CD4-positive, alpha-beta T cell (primary cell): Measurements from ENCODE around the gene PLCB1. TPM values are rescaled to one million over a fixed set of nuclear protein-coding genes. Genes with fewer than 3 reads are reported as not detected.

Experiments used
- ATAC-seq: fragments of 200-7000 bp; cut with Tn5 transposase; one replicate; pipeline ENCODE4 v1.10.0; 2022; ENCODE audit warnings: mild to moderate bottlenecking; ENCODE audit not compliant: poor library complexity
- CTCF ChIA-PET: fragments of 350-600 bp; sonication (Branson Sonifier 250); formaldehyde crosslinking; loops from one replicate; lab custom pipeline; 2021; ENCODE audit warnings: antibody characterized with exemption, inconsistent platforms; lab: Charles Lee
- POLR2A ChIA-PET: fragments of 350-600 bp; sonication (Branson Sonifier 250); formaldehyde crosslinking; loops from one replicate; lab custom pipeline; 2021; ENCODE audit warnings: antibody characterized with exemption, inconsistent platforms; lab: Charles Lee
- DNase-seq, 14 experiments: peaks; one replicate each; pipeline ENCODE4 v3.0.0-alpha.2; 2013 to 2020; ENCODE audit warnings: mixed read lengths in 2 of 14
- H3K27ac ChIP-seq, 2 donors: one replicate each; pipeline versions ENCODE4 v1.5.1 to v1.7.0; 2013; ENCODE audit warnings: low read length in 2 of 2, low read depth in 1 of 2, mild to moderate bottlenecking in 1 of 2
- H3K27me3 ChIP-seq, 2 experiments: 1 replicate in 1 of 2; 2 replicates in 1 of 2; pipeline versions ENCODE4 v1.6.1 to v1.7.0; 2013; ENCODE audit warnings: low read length in 2 of 2, control low read depth in 1 of 2, mild to moderate bottlenecking in 1 of 2, moderate library complexity in 1 of 2; ENCODE audit not compliant: insufficient read depth in 2 of 2, control insufficient read depth in 1 of 2
- H3K36me3 ChIP-seq: one replicate; pipeline ENCODE4 v1.6.1; 2013; ENCODE audit warnings: low read length, control low read depth; ENCODE audit not compliant: insufficient read depth
- H3K4me1 ChIP-seq: one replicate; pipeline ENCODE4 v1.6.1; 2013; ENCODE audit warnings: low read length, control low read depth; ENCODE audit not compliant: insufficient read depth
- H3K4me3 ChIP-seq: one replicate; pipeline ENCODE4 v1.5.1; 2013; ENCODE audit warnings: mild to moderate bottlenecking, low read length, moderate library complexity
- H3K9me3 ChIP-seq, 2 experiments: 1 replicate in 1 of 2; 2 replicates in 1 of 2; pipeline versions ENCODE4 v1.6.1 to v1.7.0; 2013; ENCODE audit warnings: low read length in 2 of 2, mild to moderate bottlenecking in 2 of 2, control low read depth in 1 of 2, moderate library complexity in 1 of 2; ENCODE audit not compliant: control insufficient read depth in 1 of 2, insufficient read depth in 1 of 2
- H3K27ac Mint-ChIP-seq: one replicate; pipeline ENCODE4 v1.8.0; 2020; ENCODE audit warnings: mixed read lengths
- H3K27me3 Mint-ChIP-seq: one replicate; pipeline ENCODE4 v1.8.0; 2021; ENCODE audit warnings: mixed read lengths
- H3K36me3 Mint-ChIP-seq: one replicate; pipeline ENCODE4 v1.8.0; 2021; ENCODE audit warnings: low read depth, mixed read lengths
- H3K4me1 Mint-ChIP-seq: one replicate; pipeline ENCODE4 v1.8.0; 2021; ENCODE audit warnings: low read depth, mixed read lengths
- H3K4me3 Mint-ChIP-seq: one replicate; pipeline ENCODE4 v1.8.0; 2020; ENCODE audit warnings: mild to moderate bottlenecking, mixed read lengths
- H3K9me3 Mint-ChIP-seq: one replicate; pipeline ENCODE4 v1.8.0; 2020; ENCODE audit warnings: mixed read lengths
- intact Hi-C, 2 experiments: fragments of 100-400 bp; cut with DNase I in 1 of 2; cut with micrococcal nuclease in 1 of 2; formaldehyde crosslinking; loops; one replicate each; pipeline versions ENCODE4 v1.15.1 to v1.9.0; 2023 to 2025; cut with DNase I, micrococcal nuclease
- total RNA-seq, 174 experiments: library from RNA in 2 of 174; stranded (reverse) in 2 of 174; gene quantifications; one replicate each; pipeline ENCODE4 v1.2.3 and lab custom pipeline; 2021 to 2026
- TF ChIP-seq, protein P1 (sequence below): fragments of 200-600 bp; IDR thresholded peaks from one replicate; pipeline ENCODE4 v1.8.0; 2022; ENCODE audit warnings: antibody characterized with exemption, mild to moderate bottlenecking

Gene PLCB1
- total RNA-seq, 2 experiments from 2014 or later: 3.8 to 5.6 TPM

DNA sequence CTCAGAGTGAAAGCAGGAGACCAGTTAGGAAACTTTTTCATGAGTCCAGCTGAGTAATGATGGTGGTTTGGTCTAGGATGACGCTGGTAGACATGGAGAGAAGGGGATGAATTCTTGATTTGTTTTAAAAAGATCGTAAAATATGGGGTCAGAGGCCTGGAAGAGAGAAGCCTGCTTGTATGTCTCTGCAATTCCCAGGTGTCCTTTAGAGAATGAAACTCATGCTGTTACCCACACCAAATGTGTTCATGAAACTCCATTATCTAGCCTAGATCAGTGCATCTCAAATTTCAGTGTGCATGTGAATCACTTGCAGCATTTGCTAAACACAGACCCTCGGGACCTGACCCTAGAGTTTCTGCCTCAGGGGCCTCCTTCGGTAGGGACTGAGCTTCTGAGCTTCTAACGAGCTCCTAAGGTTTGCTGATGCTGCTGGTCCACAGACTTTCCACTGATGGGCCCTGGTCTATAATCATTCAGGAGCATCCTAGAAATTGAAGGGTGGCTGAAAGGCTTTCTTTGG, 634.9 kb downstream of the PLCB1 start:
- no peak overlapping the region for H3K27ac Mint-ChIP-seq
- CTCF ChIA-PET: no interaction called here
- ATAC-seq: no peak

DNA sequence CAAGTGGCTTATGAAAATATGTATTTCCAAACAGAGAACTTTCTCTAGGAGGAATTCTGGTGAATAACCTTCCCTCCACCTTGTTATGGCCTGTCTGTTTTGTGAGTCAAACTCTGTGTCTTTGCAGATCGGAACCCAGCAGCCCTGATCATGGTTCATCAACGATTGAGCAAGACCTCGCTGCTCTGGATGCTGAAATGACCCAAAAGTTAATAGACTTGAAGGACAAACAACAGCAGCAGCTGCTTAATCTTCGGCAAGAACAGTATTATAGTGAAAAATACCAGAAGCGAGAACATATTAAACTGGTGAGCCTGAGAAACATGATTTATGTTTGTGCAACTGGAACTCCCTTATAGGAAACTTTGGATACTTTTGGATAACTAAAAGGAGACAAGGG, 642.3 kb downstream of the PLCB1 start:
- H3K4me3 Mint-ChIP-seq: no peak overlapping the region
- Histone ChIP-seq H3K4me1 (no peaks in the 10 kb centered on the region), H3K27me3 (no peaks in the 10 kb centered on the region), H3K27ac (no peak overlapping the region), H3K36me3 (no peaks in the 10 kb centered on the region), H3K4me3 (no peak overlapping the region), H3K9me3 (no peaks in the 10 kb centered on the region)
- H3K27me3 Mint-ChIP-seq: no peaks in the 10 kb centered on the region
- H3K27ac Mint-ChIP-seq: no peak overlapping the region
- ChIA-PET POLR2A (no interaction called here), CTCF (no interaction called here)
- no peaks in the 10 kb centered on the region for H3K36me3 Mint-ChIP-seq
- H3K9me3 Mint-ChIP-seq: no peaks in the 10 kb centered on the region
- DNase-seq (no peak), ATAC-seq (no peak)
- H3K4me1 Mint-ChIP-seq: no peaks in the 10 kb centered on the region
- intact Hi-C loops: no loop called here
- TF ChIP-seq, protein P1, sequence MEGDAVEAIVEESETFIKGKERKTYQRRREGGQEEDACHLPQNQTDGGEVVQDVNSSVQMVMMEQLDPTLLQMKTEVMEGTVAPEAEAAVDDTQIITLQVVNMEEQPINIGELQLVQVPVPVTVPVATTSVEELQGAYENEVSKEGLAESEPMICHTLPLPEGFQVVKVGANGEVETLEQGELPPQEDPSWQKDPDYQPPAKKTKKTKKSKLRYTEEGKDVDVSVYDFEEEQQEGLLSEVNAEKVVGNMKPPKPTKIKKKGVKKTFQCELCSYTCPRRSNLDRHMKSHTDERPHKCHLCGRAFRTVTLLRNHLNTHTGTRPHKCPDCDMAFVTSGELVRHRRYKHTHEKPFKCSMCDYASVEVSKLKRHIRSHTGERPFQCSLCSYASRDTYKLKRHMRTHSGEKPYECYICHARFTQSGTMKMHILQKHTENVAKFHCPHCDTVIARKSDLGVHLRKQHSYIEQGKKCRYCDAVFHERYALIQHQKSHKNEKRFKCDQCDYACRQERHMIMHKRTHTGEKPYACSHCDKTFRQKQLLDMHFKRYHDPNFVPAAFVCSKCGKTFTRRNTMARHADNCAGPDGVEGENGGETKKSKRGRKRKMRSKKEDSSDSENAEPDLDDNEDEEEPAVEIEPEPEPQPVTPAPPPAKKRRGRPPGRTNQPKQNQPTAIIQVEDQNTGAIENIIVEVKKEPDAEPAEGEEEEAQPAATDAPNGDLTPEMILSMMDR: no peak

More for the DNA sequence above, 634.9 kb downstream of the PLCB1 start:
- Mint-ChIP-seq H3K27me3 (no peaks in the 10 kb centered on the region), H3K9me3 (no peaks in the 10 kb centered on the region), H3K36me3 (no peaks in the 10 kb centered on the region), H3K4me1 (no peaks in the 10 kb centered on the region), H3K4me3 (no peak overlapping the region)
- DNase-seq: no peak
- no peak overlapping the region for H3K27ac ChIP-seq
- no peaks in the 10 kb centered on the region for H3K27me3 ChIP-seq
- H3K4me1 ChIP-seq: no peaks in the 10 kb centered on the region
- TF ChIP-seq, protein P1: no peak
- POLR2A ChIA-PET: no interaction called here
- H3K36me3 ChIP-seq: no peaks in the 10 kb centered on the region
- H3K9me3 ChIP-seq: no peaks in the 10 kb centered on the region
- no peak overlapping the region for H3K4me3 ChIP-seq
- intact Hi-C loops: no loop called here

DNA sequence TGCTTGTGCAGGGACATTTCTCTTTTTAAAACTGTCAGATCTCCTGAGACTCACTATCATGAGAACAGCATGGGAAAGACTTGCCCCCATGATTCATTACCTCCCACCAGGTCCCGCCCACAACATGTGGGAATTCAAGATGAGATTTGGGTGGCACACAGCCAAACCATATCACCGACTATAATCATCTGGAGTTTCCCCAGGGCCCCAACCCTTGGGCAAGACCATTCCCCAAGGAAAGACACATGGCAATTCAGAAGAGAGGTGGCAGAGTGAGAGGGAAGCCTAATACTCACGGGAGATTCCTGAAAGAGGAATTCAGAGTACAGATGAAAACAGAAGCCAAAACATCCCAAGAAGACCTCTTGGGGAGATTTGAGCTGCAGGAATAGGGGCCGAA, 645.8 kb downstream of the PLCB1 start:
- no peaks in the 10 kb centered on the region for H3K9me3 ChIP-seq
- H3K36me3 ChIP-seq: no peaks in the 10 kb centered on the region
- H3K27me3 ChIP-seq: no peaks in the 10 kb centered on the region
- no peaks in the 10 kb centered on the region for H3K27me3 Mint-ChIP-seq
- ATAC-seq: no peak
- ChIA-PET CTCF (no interaction called here), POLR2A (no interaction called here)
- H3K4me1 ChIP-seq: no peaks in the 10 kb centered on the region
- TF ChIP-seq, protein P1: no peak
- H3K4me3 Mint-ChIP-seq: no peak overlapping the region
- H3K27ac ChIP-seq: no peak overlapping the region
- no peak for DNase-seq
- H3K36me3 Mint-ChIP-seq: no peaks in the 10 kb centered on the region
- H3K9me3 Mint-ChIP-seq: no peaks in the 10 kb centered on the region
- H3K27ac Mint-ChIP-seq: no peak overlapping the region
- no peaks in the 10 kb centered on the region for H3K4me1 Mint-ChIP-seq
- H3K4me3 ChIP-seq: no peak overlapping the region
- intact Hi-C loops: no loop called here
